Spleen (tissue), 13 donors: ENCODE measurements around the gene IZUMO2. TPM values are rescaled to one million over a fixed set of nuclear protein-coding genes. Genes with fewer than 3 reads are reported as not detected.

ENCODE experiments used
- DNase-seq: peaks from one replicate; pipeline ENCODE4 v3.0.0-alpha.2; 2020
- H3K27ac ChIP-seq, 8 donors: fragments of 200-600 bp; sonication (generic) in 7 of 8; 1 replicate in 4 of 8; 2 replicates in 4 of 8; pipeline versions ENCODE4 v1.5.0 to v1.8.0; 2016 to 2021; ENCODE audit warnings: inconsistent platforms in 4 of 8, mild to moderate bottlenecking in 4 of 8, moderate library complexity in 1 of 8
- H3K27me3 ChIP-seq, 7 donors: fragments of 200-600 bp; sonication (generic) in 6 of 7; replicated peaks in 1 of 7; 1 replicate in 4 of 7; 2 replicates in 3 of 7; pipeline versions ENCODE4 v1.5.0 to v1.8.0; 2016 to 2021; ENCODE audit warnings: inconsistent platforms in 3 of 7, mild to moderate bottlenecking in 1 of 7
- H3K36me3 ChIP-seq, 6 donors: fragments of 200-600 bp; sonication (generic) in 5 of 6; 1 replicate in 4 of 6; 2 replicates in 2 of 6; pipeline versions ENCODE4 v1.5.0 to v1.8.0; 2016 to 2021; ENCODE audit warnings: inconsistent platforms in 2 of 6
- H3K4me1 ChIP-seq, 6 donors: fragments of 200-600 bp; sonication (generic) in 5 of 6; 1 replicate in 3 of 6; 2 replicates in 3 of 6; pipeline versions ENCODE4 v1.5.0 to v1.8.0; 2016 to 2021; ENCODE audit warnings: inconsistent platforms in 3 of 6
- H3K4me3 ChIP-seq, 8 donors: fragments of 200-600 bp; sonication (generic) in 7 of 8; 1 replicate in 4 of 8; 2 replicates in 4 of 8; pipeline versions ENCODE4 v1.5.0 to v1.8.0; 2016 to 2021; ENCODE audit warnings: inconsistent platforms in 4 of 8, mild to moderate bottlenecking in 4 of 8, moderate library complexity in 2 of 8
- H3K9me3 ChIP-seq, 8 donors: fragments of 200-600 bp; sonication (generic) in 7 of 8; 1 replicate in 4 of 8; 2 replicates in 4 of 8; pipeline versions ENCODE4 v1.5.0 to v1.8.0; 2016 to 2021; ENCODE audit warnings: inconsistent platforms in 4 of 8
- POLR2A ChIP-seq, 3 donors: fragments of 450-650 bp; IDR thresholded peaks; one replicate each; pipeline ENCODE4 v1.5.1; 2017; ENCODE audit warnings: antibody characterized with exemption in 3 of 3, mild to moderate bottlenecking in 1 of 3
- POLR2AphosphoS5 ChIP-seq, 3 donors: sonication (generic); formaldehyde crosslinking; IDR thresholded peaks; one replicate each; pipeline ENCODE4 v1.5.1; 2017; ENCODE audit warnings: antibody characterized with exemption in 3 of 3
- WGBS, 5 donors: extraction: QIAGEN DNeasy Blood & Tissue Kit in 3 of 5; methylation state at CpG; one replicate each; pipeline versions ENCODE4 v1.1.5 to v1.1.7; 2013 to 2018; 5-methylcytosine and 5-hydroxymethylcytosine counted together
- intact Hi-C: fragments of 100-400 bp; cut with DNase I; formaldehyde crosslinking; loops from one replicate; pipeline ENCODE4 v1.15.0; 2023; ENCODE audit warnings: low total_unique reads
- long read RNA-seq, 2 donors: transcript quantifications; one replicate each; lab custom pipeline, GENCODE V29; 2026
- polyA plus RNA-seq, 3 donors: library from polyadenylated mRNA; stranded (reverse); fragments of 200-250 nt; gene quantifications; one replicate each; pipeline ENCODE4 v1.2.1, GENCODE V29; 2013
- total RNA-seq, 7 donors: library from RNA; depleted of rRNA in 3 of 7; stranded (reverse); fragments of >200 nt in 3 of 7; fragmentation: NEBNext Ultra II Directional in 4 of 7; extraction: Animal tissue kit (Norgen Biotek cat#: 25700) in 4 of 7; gene quantifications; one replicate each; pipeline versions ENCODE4 v1.1.0 to v1.2.1, GENCODE V29; 2016 to 2021
- TF ChIP-seq, protein P1 (sequence below), 11 experiments: fragments of 200-600 bp in 7 of 11; fragments of 450-650 bp in 4 of 11; sonication (generic) in 4 of 11; IDR thresholded peaks in 8 of 11; conservative IDR thresholded peaks in 3 of 11; 1 replicate in 7 of 11; 2 replicates in 4 of 11; pipeline versions ENCODE4 v1.4.0 to v1.8.0; 2016 to 2021; ENCODE audit warnings: antibody characterized with exemption in 11 of 11, inconsistent platforms in 4 of 11, mild to moderate bottlenecking in 1 of 11
- donor health status: healthy with polysubstance abuse.
- donor health status: DM: no; HTN: no; CAD: no; lungs with moderate emphysema.
- donor health status: DM: no; HTN: no; CAD: no.
- donor health status: Bipolar disorder and iron deficiency.
- donor health status: healthy.
- donor health status: DM: no; HTN: no; CAD: no.
- donor health status: DM: yes; HTN: yes; CAD: no.

The IZUMO2 gene
- total RNA-seq (not detected), polyA plus RNA-seq (not detected)
- long read RNA-seq, donor 1 = 0 reads
- long read RNA-seq, donor 2 = 0 reads

DNA sequence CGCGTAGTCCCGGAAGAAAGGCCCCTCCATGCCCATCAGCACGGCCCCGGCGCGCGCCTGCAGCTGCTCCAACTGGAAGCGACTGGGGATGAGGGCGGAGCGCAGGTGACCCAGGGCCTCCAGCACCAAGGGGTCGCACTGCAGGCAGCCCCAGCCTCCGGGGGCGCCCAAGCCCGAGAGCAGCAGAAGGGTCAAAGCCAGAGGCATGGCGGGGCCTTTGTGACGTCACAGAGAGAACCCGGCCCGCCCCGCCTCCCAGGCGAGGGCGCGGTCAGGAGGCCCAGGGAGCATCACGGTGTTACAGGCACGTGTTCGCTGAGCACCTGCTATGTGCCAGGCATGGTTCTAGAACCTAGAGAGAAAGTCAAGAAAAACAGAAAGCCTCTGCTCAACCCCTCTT is at the start of gene IZUMO2:
Gene IZUMO2 (minus strand): TSS at position 294 of the 400 bp plus-strand sequence. CDS start 87 bp downstream, at position 207.
- WGBS, 5 donors = 18 to 37% (median 21%) methylated on average over 15 to 26 of the region's 26 CpGs
- Histone ChIP-seq H3K27ac (no peak within 1 kb of the TSS), H3K27me3 (peaks cover 0 to 56% (median 5%) of the 10 kb centered on the region in 7 donors), H3K36me3 (no peaks in the 10 kb centered on the region), H3K4me1 (no peaks in the 10 kb centered on the region), H3K4me3 (no peak within 1 kb of the TSS), H3K9me3 (peaks cover 0 to 29% (median 18%) of the 10 kb centered on the region in 8 donors)
- DNase-seq = no peak
- intact Hi-C loops = no loop called here
- TF ChIP-seq POLR2A (IDR thresholded peaks at IDR 0.05) = no peak
- no peak for TF ChIP-seq POLR2AphosphoS5 (IDR thresholded peaks at IDR 0.05)
- TF ChIP-seq, protein P1, sequence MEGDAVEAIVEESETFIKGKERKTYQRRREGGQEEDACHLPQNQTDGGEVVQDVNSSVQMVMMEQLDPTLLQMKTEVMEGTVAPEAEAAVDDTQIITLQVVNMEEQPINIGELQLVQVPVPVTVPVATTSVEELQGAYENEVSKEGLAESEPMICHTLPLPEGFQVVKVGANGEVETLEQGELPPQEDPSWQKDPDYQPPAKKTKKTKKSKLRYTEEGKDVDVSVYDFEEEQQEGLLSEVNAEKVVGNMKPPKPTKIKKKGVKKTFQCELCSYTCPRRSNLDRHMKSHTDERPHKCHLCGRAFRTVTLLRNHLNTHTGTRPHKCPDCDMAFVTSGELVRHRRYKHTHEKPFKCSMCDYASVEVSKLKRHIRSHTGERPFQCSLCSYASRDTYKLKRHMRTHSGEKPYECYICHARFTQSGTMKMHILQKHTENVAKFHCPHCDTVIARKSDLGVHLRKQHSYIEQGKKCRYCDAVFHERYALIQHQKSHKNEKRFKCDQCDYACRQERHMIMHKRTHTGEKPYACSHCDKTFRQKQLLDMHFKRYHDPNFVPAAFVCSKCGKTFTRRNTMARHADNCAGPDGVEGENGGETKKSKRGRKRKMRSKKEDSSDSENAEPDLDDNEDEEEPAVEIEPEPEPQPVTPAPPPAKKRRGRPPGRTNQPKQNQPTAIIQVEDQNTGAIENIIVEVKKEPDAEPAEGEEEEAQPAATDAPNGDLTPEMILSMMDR (IDR thresholded peaks at IDR 0.05 in 8 of 11, conservative IDR thresholded peaks at IDR 0.05 in 3 of 11) = no peak

DNA sequence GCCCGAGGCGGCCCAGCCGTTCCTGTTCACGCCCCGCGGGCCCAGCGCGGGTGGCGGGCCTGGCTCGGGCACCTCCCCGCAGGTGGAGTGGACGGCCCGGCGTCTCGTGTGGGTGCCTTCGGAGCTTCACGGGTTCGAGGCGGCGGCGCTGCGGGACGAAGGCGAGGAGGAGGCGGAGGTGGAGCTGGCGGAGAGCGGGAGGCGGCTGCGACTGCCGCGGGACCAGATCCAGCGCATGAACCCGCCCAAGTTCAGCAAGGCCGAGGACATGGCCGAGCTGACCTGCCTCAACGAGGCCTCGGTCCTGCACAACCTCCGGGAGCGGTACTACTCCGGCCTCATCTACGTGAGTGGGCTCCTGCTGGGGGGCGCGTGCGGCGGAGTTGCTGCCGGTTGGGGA is 47.3 kb upstream of the IZUMO2 start:
- Histone ChIP-seq H3K9me3 (peaks cover 0 to 32% (median 23%) of the 10 kb centered on the region in 8 donors), H3K27me3 (peaks cover 0 to 44% (median 7%) of the 10 kb centered on the region in 7 donors), H3K4me3 (no peak overlapping the region), H3K27ac (no peak overlapping the region), H3K36me3 (no peaks in the 10 kb centered on the region), H3K4me1 (peaks cover 0 to 3% (median 0%) of the 10 kb centered on the region in 6 donors)
- intact Hi-C loops = no loop called here
- TF ChIP-seq, protein P1 (IDR thresholded peaks at IDR 0.05 in 8 of 11, conservative IDR thresholded peaks at IDR 0.05 in 3 of 11) = no peak
- no peak for TF ChIP-seq POLR2A (IDR thresholded peaks at IDR 0.05)
- no peak for TF ChIP-seq POLR2AphosphoS5 (IDR thresholded peaks at IDR 0.05)
- 92 to 97% (median 95%) methylated on average over 37 to 46 of the region's 46 CpGs for WGBS, 5 donors
- no peak for DNase-seq

DNA sequence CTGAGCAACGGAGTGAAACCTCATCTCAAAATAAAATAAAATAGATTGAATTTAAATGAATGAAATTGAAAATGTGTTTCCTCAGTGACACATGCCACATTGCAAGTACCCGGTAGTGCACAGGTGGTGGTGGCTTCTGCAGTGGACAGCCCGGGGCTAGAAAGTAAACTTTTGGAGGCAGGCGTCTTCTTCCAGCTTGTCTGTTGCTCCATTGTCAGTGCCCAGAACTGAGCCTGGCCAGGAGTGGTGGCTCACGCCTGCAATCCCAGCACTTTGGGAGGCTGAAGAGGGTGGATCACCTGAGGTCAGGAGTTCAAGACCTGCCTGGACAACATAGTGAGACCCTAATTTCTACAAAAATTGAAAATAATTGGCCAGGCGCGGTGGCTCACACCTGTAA is 46.0 kb upstream of the IZUMO2 start:
- intact Hi-C loops = no loop called here
- H3K36me3 ChIP-seq = no peaks in the 10 kb centered on the region
- H3K4me1 ChIP-seq = peaks cover 0 to 9% (median 0%) of the 10 kb centered on the region in 6 donors
- TF ChIP-seq POLR2A (IDR thresholded peaks at IDR 0.05) = no peak
- TF ChIP-seq, protein P1 (IDR thresholded peaks at IDR 0.05 in 8 of 11, conservative IDR thresholded peaks at IDR 0.05 in 3 of 11) = no peak
- no peak for TF ChIP-seq POLR2AphosphoS5 (IDR thresholded peaks at IDR 0.05)
- peaks cover 0 to 32% (median 23%) of the 10 kb centered on the region in 8 donors for H3K9me3 ChIP-seq
- H3K4me3 ChIP-seq = no peak overlapping the region
- DNase-seq = no peak
- WGBS, 5 donors = 85 to 92% (median 87%) methylated on average over 6 to 7 of the region's 7 CpGs
- peaks cover 0 to 44% (median 20%) of the 10 kb centered on the region in 7 donors for H3K27me3 ChIP-seq
- H3K27ac ChIP-seq = no peak overlapping the region

DNA sequence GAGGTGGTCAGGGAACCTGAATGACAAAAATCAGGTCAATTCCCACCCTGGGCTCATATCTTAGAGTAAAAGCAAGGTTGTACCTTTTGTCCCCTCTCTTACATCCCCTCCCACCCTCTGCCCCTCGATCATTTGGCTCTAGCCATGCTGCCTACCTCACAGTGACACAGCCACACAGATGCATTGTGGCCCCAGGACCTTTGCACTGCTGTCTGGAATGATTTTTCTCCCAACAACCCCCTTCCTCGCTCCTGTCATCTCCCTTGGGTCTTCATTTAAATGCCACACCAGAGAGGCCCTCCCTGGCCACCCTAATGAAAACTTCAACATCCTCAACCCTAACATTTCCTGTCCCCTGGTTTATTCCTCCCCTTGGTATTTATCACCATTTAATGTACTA is 44.6 kb upstream of the IZUMO2 start:
- no peak for DNase-seq
- Histone ChIP-seq H3K9me3 (peaks cover 0 to 38% (median 23%) of the 10 kb centered on the region in 8 donors), H3K4me1 (peaks cover 0 to 21% (median 9%) of the 10 kb centered on the region in 6 donors), H3K27ac (no peak overlapping the region), H3K4me3 (no peak overlapping the region), H3K36me3 (no peaks in the 10 kb centered on the region), H3K27me3 (peaks cover 0 to 55% (median 34%) of the 10 kb centered on the region in 7 donors)
- 47 to 77% (median 72%) methylated on average over 2 of the region's 2 CpGs for WGBS, 5 donors
- intact Hi-C loops = no loop called here
- no peak for TF ChIP-seq POLR2A (IDR thresholded peaks at IDR 0.05)
- TF ChIP-seq, protein P1 (IDR thresholded peaks at IDR 0.05 in 8 of 11, conservative IDR thresholded peaks at IDR 0.05 in 3 of 11) = no peak
- no peak for TF ChIP-seq POLR2AphosphoS5 (IDR thresholded peaks at IDR 0.05)
